ENCODE results near the gene CUL9.

Gene CUL9

GRCh38 chr6:43228951-43229802 is 47.2 kb downstream of the CUL9 start, which contains the start of gene DNPH1:
Gene DNPH1, minus strand, starts transcription at chr6:43229481. Its CDS starts 25 bp downstream, at chr6:43229456.
- peak within 1 kb of the TSS; percentile 52 for H3K4me3 ChIP-seq (replicated peaks; ENCODE audit: insufficient read depth, low read length)

GRCh38 chr6:43229803-43230620 is 48.0 kb downstream of the CUL9 start:
- Histone ChIP-seq H3K4me3 (replicated peaks; ENCODE audit: insufficient read depth, low read length) (no peak overlapping the region), H3K27ac (replicated peaks) (no peak overlapping the region), H3K27me3 (ENCODE audit: insufficient read depth, poor library complexity, severe bottlenecking) (no peaks in the 10 kb centered on the region)
- no peak for DNase-seq (ENCODE audit: low read depth in 1 of 2, low spot score in 1 of 2)
- TF ChIP-seq GABPA (IDR thresholded peaks at IDR 0.05; ENCODE audit: low read depth) (no peak), POLR2AphosphoS5 (IDR thresholded peaks at IDR 0.05; ENCODE audit: low read depth) (no peak), SPI1 (IDR thresholded peaks at IDR 0.05; ENCODE audit: borderline replicate concordance, low read depth) (no peak), CTCF (IDR thresholded peaks at IDR 0.05; ENCODE audit: insufficient read depth, low read length) (no peak), REST (IDR thresholded peaks at IDR 0.05; ENCODE audit: insufficient replicate concordance, low read depth) (no peak)

More at GRCh38 chr6:43228951-43229802, 47.2 kb downstream of the CUL9 start, which contains the start of gene DNPH1:
- Histone ChIP-seq H3K27ac (replicated peaks) (peak within 1 kb of the TSS; percentile 68), H3K27me3 (ENCODE audit: insufficient read depth, poor library complexity, severe bottlenecking) (no peaks in the 10 kb centered on the region)
- peak; percentile 72; the same call in 1 of the 2 replicates for TF ChIP-seq POLR2AphosphoS5 (IDR thresholded peaks at IDR 0.05; ENCODE audit: low read depth)
- TF ChIP-seq SPI1 (IDR thresholded peaks at IDR 0.05; ENCODE audit: borderline replicate concordance, low read depth): no peak
- TF ChIP-seq REST (IDR thresholded peaks at IDR 0.05; ENCODE audit: insufficient replicate concordance, low read depth): peak; percentile 64
- peak; percentile 67 for TF ChIP-seq CTCF (IDR thresholded peaks at IDR 0.05; ENCODE audit: insufficient read depth, low read length)
- no peak for TF ChIP-seq GABPA (IDR thresholded peaks at IDR 0.05; ENCODE audit: low read depth)
- peak; percentile 58 to 71 for DNase-seq (ENCODE audit: low read depth in 1 of 2, low spot score in 1 of 2)

- Histone ChIP-seq H3K4me3 (replicated peaks; ENCODE audit: insufficient read depth, low read length) (no peak overlapping the region), H3K27me3 (ENCODE audit: insufficient read depth, poor library complexity, severe bottlenecking) (no peaks in the 10 kb centered on the region), H3K27ac (replicated peaks) (no peak overlapping the region)
- no peak for TF ChIP-seq CTCF (IDR thresholded peaks at IDR 0.05; ENCODE audit: insufficient read depth, low read length)
- TF ChIP-seq GABPA (IDR thresholded peaks at IDR 0.05; ENCODE audit: low read depth): no peak
- TF ChIP-seq SPI1 (IDR thresholded peaks at IDR 0.05; ENCODE audit: borderline replicate concordance, low read depth): no peak
- TF ChIP-seq POLR2AphosphoS5 (IDR thresholded peaks at IDR 0.05; ENCODE audit: low read depth): no peak
- no peak for TF ChIP-seq REST (IDR thresholded peaks at IDR 0.05; ENCODE audit: insufficient replicate concordance, low read depth)
- no peak for DNase-seq (ENCODE audit: low read depth in 1 of 2, low spot score in 1 of 2)
Measured at GRCh38 chr6:43231053-43231452, 49.1 kb downstream of the CUL9 start.

Data from HL-60 (cell line).